NT2/D1 (cell line): ENCODE results near the gene ABCB9.
"Not testable (repeated sequence)": the region's sequence is repeated elsewhere in the genome, so short reads cannot be mapped to it uniquely, and the experiment has no call there.

Experiments used
- SUZ12 ChIP-seq: IDR thresholded peaks from 2 replicates; pipeline ENCODE4 v1.6.1; 2011; ENCODE audit not compliant: insufficient read length, insufficient read depth; ENCODE audit errors: extremely low read depth
- YY1 ChIP-seq: IDR thresholded peaks from 2 replicates; pipeline ENCODE4 v1.6.1; 2011; ENCODE audit not compliant: insufficient read length, insufficient read depth
- ZNF274 ChIP-seq: IDR thresholded peaks from 2 replicates; pipeline ENCODE4 v1.6.1; 2011; ENCODE audit warnings: mild to moderate bottlenecking, low read depth, low read length

DNA sequence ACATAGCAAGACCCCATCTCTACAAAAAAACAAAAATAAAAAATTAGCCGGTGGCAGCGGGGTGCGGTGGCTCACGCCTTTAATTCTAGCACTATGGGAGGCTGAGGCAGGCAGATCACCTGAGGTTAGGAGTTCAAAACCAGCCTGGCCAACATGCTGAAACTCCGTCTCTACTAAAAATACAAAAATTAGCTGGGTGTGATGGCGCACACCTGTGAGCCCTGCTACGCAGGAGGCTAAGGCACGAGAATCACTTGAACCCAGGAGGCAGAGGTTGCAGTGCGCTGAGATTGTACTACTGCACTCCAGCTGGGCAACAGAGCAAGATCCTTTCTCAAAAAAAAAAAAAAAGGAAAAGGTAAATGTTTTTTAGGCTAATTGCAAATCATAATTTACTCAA is 73.5 kb downstream of the ABCB9 start:
- not testable (repeated sequence) for TF ChIP-seq SUZ12, ZNF274, YY1
